AG09309 (cell line): ENCODE results near the gene CHMP4B.

Experiments
- DNase-seq: peaks from one replicate; pipeline ENCODE4 v3.0.0-alpha.2; 2010; ENCODE audit warnings: low read depth
- H3K4me3 ChIP-seq: 2 replicates; pipeline ENCODE4 v1.5.1; 2011; ENCODE audit warnings: mild to moderate bottlenecking, low read depth, low read length, moderate library complexity; ENCODE audit not compliant: control insufficient read depth
- TF ChIP-seq, protein P1 (sequence below): IDR thresholded peaks from 2 replicates; pipeline ENCODE4 v1.5.1; 2011; ENCODE audit warnings: mild to moderate bottlenecking, low read depth, low read length, inconsistent platforms; ENCODE audit not compliant: insufficient read depth, control insufficient read depth; ENCODE audit errors: missing control alignments

Gene CHMP4B

GRCh38 chr20:33781133-33781532 is 30.0 kb upstream of the CHMP4B start:
- DNase-seq, result no peak
- no peak overlapping the region for H3K4me3 ChIP-seq
- TF ChIP-seq, protein P1, sequence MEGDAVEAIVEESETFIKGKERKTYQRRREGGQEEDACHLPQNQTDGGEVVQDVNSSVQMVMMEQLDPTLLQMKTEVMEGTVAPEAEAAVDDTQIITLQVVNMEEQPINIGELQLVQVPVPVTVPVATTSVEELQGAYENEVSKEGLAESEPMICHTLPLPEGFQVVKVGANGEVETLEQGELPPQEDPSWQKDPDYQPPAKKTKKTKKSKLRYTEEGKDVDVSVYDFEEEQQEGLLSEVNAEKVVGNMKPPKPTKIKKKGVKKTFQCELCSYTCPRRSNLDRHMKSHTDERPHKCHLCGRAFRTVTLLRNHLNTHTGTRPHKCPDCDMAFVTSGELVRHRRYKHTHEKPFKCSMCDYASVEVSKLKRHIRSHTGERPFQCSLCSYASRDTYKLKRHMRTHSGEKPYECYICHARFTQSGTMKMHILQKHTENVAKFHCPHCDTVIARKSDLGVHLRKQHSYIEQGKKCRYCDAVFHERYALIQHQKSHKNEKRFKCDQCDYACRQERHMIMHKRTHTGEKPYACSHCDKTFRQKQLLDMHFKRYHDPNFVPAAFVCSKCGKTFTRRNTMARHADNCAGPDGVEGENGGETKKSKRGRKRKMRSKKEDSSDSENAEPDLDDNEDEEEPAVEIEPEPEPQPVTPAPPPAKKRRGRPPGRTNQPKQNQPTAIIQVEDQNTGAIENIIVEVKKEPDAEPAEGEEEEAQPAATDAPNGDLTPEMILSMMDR, result no peak

GRCh38 chr20:33781945-33782344 is 29.2 kb upstream of the CHMP4B start:
- H3K4me3 ChIP-seq, result no peak overlapping the region
- TF ChIP-seq, protein P1, result no peak
- no peak for DNase-seq

DNA sequence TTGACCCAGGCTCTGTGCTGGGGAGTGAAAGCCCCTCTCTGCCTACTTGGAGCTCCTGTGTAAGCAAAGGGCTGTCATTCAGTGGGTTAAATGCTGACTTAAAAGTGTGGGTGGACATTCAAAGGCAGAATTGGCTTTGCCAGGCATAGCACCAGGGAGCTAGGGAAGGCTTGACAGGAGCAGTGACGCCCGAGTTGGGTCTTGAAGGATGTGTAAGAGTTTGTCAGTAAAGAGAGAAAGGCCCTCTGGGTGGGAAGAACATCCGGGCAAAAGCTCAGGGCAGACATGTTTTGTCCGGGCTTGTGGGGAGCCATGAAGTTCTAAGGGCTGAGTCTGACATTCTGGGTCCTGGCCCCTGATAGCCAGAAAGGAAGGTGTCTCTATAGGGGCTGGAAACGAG is 27.9 kb upstream of the CHMP4B start:
- no peak for DNase-seq
- TF ChIP-seq, protein P1, result no peak

DNA sequence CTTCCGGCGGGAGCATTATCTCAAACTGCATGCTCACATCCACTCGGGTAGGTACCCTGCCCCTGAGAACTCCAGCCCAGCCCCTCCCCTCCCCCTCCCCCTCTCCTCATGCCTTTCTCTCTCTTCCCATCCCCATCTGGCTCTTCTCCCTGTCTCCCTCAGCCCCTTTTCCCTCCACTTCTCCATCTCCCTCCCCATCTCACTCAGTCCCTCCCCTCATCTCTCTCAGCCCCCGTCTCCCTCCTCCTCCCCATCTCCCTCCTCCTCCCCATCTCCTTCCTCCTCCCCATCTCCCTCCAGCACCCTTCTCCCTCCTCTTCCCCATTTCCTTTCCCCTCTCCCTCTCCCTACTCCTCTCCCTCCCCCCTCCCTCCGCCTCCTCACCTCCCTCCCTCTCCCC is 27.3 kb upstream of the CHMP4B start:
- TF ChIP-seq, protein P1, result no peak
- DNase-seq, result no peak
- no peak overlapping the region for H3K4me3 ChIP-seq

More for the DNA sequence above, 27.9 kb upstream of the CHMP4B start:
- no peak overlapping the region for H3K4me3 ChIP-seq

DNA sequence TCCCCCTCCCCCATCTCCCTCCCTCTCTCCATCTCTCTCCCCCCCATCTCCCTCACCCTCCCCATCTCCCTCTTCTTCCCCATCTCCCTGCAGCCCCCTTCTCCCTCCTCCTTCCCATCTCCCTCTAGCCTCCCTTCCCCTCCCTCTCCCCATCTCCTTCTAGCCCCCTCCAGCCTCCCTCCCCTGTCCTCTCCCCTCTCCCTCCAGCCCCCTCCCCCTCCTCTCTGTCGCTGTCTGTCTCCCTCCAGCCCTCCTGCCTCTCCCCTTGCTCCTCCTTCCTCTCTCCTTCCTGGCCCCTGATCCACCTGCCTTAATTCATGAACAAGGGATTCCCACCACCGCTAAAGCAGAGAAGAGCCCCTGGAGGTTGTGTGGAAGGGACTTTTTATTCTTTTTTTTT is 26.9 kb upstream of the CHMP4B start:
- TF ChIP-seq, protein P1, result no peak
- DNase-seq, result no peak
- H3K4me3 ChIP-seq, result no peak overlapping the region

DNA sequence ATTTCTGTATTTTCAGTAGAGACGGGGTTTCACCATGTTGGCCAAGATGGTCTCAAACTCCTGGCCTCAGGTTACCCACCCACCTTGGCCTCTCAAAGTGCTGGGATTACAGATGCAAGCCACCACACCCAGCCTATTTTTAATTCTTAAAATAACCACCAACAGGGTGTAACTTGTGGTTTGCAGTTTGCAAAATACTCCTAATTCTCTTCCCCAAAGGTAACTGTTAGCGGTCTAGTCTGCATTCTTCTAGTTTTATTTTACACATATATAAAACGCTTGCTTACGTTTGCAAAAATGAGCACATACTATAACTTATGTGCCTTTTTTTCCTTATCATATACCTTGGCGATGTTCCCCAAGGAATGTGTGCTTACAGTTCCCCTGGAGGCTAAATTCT is 25.6 kb upstream of the CHMP4B start:
- no peak overlapping the region for H3K4me3 ChIP-seq
- no peak for DNase-seq
- TF ChIP-seq, protein P1, result no peak
